Ishikawa (cell line): ENCODE results near the gene CBX3.

ENCODE experiments used
- CEBPB ChIP-seq: IDR thresholded peaks from 2 replicates; pipeline ENCODE4 v1.6.1; 2012
- CREB1 ChIP-seq: IDR thresholded peaks from 2 replicates; pipeline ENCODE4 v1.6.1; 2012; ENCODE audit warnings: low read depth
- EGR1 ChIP-seq: IDR thresholded peaks from 2 replicates; pipeline ENCODE4 v1.6.1; 2012
- EP300 ChIP-seq: IDR thresholded peaks from 2 replicates; pipeline ENCODE4 v1.6.1; 2012; ENCODE audit warnings: borderline replicate concordance
- FOXM1 ChIP-seq: IDR thresholded peaks from 2 replicates; pipeline ENCODE4 v1.6.1; 2012; ENCODE audit warnings: low read depth, borderline replicate concordance
- MAX ChIP-seq: IDR thresholded peaks from 2 replicates; pipeline ENCODE4 v1.6.1; 2012
- NFIC ChIP-seq: IDR thresholded peaks from 2 replicates; pipeline ENCODE4 v1.6.1; 2012
- RAD21 ChIP-seq: IDR thresholded peaks from 2 replicates; pipeline ENCODE4 v1.6.1; 2012; ENCODE audit warnings: low read depth
- TAF1 ChIP-seq: IDR thresholded peaks from 2 replicates; pipeline ENCODE4 v1.6.1; 2012; ENCODE audit warnings: low read depth, mild to moderate bottlenecking
- TCF12 ChIP-seq: IDR thresholded peaks from 2 replicates; pipeline ENCODE4 v1.6.1; 2012; ENCODE audit warnings: low read depth
- TEAD4 ChIP-seq: IDR thresholded peaks from 2 replicates; pipeline ENCODE4 v1.6.1; 2012
- YY1 ChIP-seq: IDR thresholded peaks from 2 replicates; pipeline ENCODE4 v1.6.1; 2012; ENCODE audit warnings: low read depth
- ZBTB7A ChIP-seq: IDR thresholded peaks from 2 replicates; pipeline ENCODE4 v1.6.1; 2012; ENCODE audit warnings: low read depth
- TF ChIP-seq, protein P1 (sequence below): IDR thresholded peaks from 2 replicates; pipeline ENCODE4 v1.6.1; 2012
- TF ChIP-seq, protein P2 (sequence below): IDR thresholded peaks from 2 replicates; pipeline ENCODE4 v1.6.1; 2012; ENCODE audit warnings: low read depth, mild to moderate bottlenecking

CBX3 gene

DNA sequence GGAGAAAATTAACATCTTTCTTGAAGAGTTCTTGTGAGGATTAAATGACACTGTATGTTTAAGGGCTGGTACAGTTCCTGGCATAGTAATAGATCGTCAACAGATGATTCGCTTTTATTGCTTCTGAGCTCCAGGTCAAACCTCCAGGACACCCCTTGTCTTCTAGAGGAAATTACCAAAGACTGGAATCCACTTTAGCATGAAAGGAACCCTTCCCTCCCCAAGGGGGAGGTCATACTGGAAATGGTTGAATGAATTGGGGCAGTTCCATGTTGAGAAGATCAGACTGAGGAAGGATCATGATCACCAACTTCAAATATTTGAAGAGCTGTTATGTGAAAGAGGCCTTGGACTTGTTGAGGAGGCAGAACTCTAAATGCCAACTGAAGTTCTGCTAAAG lies 40.6 kb upstream of the CBX3 start:
- TF ChIP-seq CEBPB (no peak), FOXM1 (no peak), TCF12 (no peak), EGR1 (no peak), RAD21 (no peak), YY1 (no peak), NFIC (no peak), MAX (no peak), ZBTB7A (no peak), EP300 (no peak), TEAD4 (no peak), TAF1 (no peak), CREB1 (no peak)
- TF ChIP-seq, protein P1, sequence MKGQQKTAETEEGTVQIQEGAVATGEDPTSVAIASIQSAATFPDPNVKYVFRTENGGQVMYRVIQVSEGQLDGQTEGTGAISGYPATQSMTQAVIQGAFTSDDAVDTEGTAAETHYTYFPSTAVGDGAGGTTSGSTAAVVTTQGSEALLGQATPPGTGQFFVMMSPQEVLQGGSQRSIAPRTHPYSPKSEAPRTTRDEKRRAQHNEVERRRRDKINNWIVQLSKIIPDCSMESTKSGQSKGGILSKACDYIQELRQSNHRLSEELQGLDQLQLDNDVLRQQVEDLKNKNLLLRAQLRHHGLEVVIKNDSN, result no peak
- TF ChIP-seq, protein P2, sequence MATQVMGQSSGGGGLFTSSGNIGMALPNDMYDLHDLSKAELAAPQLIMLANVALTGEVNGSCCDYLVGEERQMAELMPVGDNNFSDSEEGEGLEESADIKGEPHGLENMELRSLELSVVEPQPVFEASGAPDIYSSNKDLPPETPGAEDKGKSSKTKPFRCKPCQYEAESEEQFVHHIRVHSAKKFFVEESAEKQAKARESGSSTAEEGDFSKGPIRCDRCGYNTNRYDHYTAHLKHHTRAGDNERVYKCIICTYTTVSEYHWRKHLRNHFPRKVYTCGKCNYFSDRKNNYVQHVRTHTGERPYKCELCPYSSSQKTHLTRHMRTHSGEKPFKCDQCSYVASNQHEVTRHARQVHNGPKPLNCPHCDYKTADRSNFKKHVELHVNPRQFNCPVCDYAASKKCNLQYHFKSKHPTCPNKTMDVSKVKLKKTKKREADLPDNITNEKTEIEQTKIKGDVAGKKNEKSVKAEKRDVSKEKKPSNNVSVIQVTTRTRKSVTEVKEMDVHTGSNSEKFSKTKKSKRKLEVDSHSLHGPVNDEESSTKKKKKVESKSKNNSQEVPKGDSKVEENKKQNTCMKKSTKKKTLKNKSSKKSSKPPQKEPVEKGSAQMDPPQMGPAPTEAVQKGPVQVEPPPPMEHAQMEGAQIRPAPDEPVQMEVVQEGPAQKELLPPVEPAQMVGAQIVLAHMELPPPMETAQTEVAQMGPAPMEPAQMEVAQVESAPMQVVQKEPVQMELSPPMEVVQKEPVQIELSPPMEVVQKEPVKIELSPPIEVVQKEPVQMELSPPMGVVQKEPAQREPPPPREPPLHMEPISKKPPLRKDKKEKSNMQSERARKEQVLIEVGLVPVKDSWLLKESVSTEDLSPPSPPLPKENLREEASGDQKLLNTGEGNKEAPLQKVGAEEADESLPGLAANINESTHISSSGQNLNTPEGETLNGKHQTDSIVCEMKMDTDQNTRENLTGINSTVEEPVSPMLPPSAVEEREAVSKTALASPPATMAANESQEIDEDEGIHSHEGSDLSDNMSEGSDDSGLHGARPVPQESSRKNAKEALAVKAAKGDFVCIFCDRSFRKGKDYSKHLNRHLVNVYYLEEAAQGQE, result no peak

DNA sequence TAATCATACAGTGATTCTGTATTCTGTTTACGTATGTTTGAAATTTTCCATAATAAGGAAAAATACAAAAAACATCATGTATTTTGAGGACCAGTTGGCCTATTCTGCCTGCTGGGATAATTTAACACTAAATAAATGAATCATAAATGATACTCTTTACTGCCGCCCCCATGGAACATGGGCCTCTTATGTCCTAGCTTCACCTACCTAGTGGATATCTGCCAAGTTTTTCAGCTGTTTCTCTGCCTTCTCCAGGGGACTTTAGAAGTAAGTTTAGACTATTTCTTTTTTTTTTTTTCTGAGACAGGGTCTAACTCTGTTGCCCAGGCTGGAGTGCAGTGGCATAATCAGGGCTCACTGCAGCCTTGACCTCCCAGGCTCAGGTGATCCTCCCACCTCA lies 39.1 kb upstream of the CBX3 start:
- TF ChIP-seq, protein P2, result no peak
- TF ChIP-seq MAX (no peak), RAD21 (no peak), CEBPB (no peak), YY1 (no peak)

DNA sequence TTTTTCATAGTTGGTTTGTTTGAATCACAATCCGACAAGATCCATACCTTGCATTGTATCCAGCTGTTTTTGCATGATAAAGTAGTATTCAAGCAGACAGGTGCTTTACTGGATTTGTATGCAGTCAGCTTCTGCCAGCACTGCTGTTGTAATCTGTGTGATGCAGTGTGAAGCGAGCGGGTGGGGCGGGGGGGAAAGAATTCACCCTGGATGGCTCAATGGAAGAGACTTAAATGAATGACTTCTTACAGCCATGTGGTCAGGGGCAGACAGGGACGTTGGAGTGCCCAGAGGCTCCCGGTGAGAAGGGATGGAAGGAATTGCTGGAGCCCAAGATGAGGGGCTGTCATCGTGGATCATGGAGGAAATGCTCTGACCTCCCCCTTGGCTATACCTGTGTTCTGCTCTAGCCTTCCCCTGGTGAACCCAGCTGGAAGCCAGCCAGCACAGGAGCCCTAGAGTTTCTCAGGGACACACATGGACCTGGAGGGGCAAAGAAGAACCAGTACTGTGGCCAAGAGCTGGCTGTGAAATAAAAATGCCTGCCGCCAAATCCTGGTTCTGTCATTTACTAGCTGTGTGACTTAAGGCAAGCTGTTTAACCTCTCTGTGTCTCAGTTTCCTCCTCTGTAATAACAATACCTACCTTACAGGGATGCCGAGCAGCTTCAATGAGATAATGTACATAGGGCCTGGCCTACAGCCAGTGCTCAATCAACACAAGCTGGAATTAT lies 35.4 kb upstream of the CBX3 start:
- TF ChIP-seq, protein P2, result no peak
- no peak for TF ChIP-seq FOXM1
- no peak for TF ChIP-seq YY1
- TF ChIP-seq EP300, result no peak
- TF ChIP-seq, protein P1, result no peak
- no peak for TF ChIP-seq NFIC
- no peak for TF ChIP-seq EGR1
- no peak for TF ChIP-seq TEAD4
- no peak for TF ChIP-seq CEBPB
- TF ChIP-seq TAF1, result no peak
- no peak for TF ChIP-seq ZBTB7A
- no peak for TF ChIP-seq TCF12
- TF ChIP-seq RAD21, result no peak
- TF ChIP-seq CREB1, result no peak
- TF ChIP-seq MAX, result no peak

GRCh38 chr7:26166684-26167266 lies 34.8 kb upstream of the CBX3 start:
- TF ChIP-seq TEAD4, result no peak
- no peak for TF ChIP-seq TAF1
- no peak for TF ChIP-seq FOXM1
- TF ChIP-seq YY1, result no peak
- no peak for TF ChIP-seq ZBTB7A
- TF ChIP-seq RAD21, result no peak
- no peak for TF ChIP-seq TCF12
- TF ChIP-seq CEBPB, result no peak
- TF ChIP-seq EGR1, result no peak
- no peak for TF ChIP-seq NFIC
- no peak for TF ChIP-seq CREB1
- TF ChIP-seq, protein P2, result no peak
- TF ChIP-seq MAX, result no peak
- TF ChIP-seq, protein P1, result no peak
